Kidney (tissue), 14 donors: ENCODE results near the gene SLIT1. TPM values are rescaled to one million over a fixed set of nuclear protein-coding genes. Genes with fewer than 3 reads are reported as not detected.

Source experiments
- DNase-seq, 5 donors: peaks; one replicate each; pipeline ENCODE4 v3.0.0-alpha.2; 2013 to 2020
- FAIRE-seq: peaks from 2 replicates; lab custom pipeline; 2012; peaks lifted over from hg19 to GRCh38; lab: Jason Lieb, UNC
- H3K27ac ChIP-seq, 2 donors: one replicate each; pipeline ENCODE4 v1.7.0; 2013; ENCODE audit warnings: low read depth in 2 of 2, low read length in 2 of 2, inconsistent platforms in 1 of 2
- H3K27me3 ChIP-seq: one replicate; pipeline ENCODE4 v1.7.1; 2013; ENCODE audit warnings: low read length, inconsistent platforms; ENCODE audit not compliant: control insufficient read depth, insufficient read depth
- H3K36me3 ChIP-seq, 3 donors: one replicate each; pipeline versions ENCODE4 v1.7.0 to v1.7.1; 2013; ENCODE audit warnings: low read length in 3 of 3, control low read depth in 1 of 3, inconsistent platforms in 1 of 3; ENCODE audit not compliant: insufficient read depth in 3 of 3, control insufficient read depth in 2 of 3
- H3K4me1 ChIP-seq, 3 donors: one replicate each; pipeline versions ENCODE4 v1.7.0 to v1.7.1; 2013; ENCODE audit warnings: low read length in 3 of 3, inconsistent platforms in 1 of 3, low read depth in 1 of 3; ENCODE audit not compliant: control insufficient read depth in 2 of 3, insufficient read depth in 2 of 3
- H3K4me3 ChIP-seq, 3 donors: one replicate each; pipeline versions ENCODE4 v1.7.0 to v1.8.1; 2013; ENCODE audit warnings: low read length in 3 of 3, control low read depth in 1 of 3, inconsistent platforms in 1 of 3
- H3K9ac ChIP-seq, 3 donors: one replicate each; pipeline versions ENCODE4 v1.7.0 to v1.7.1; 2013; ENCODE audit warnings: low read length in 3 of 3, control low read depth in 1 of 3, inconsistent platforms in 1 of 3
- H3K9me3 ChIP-seq, 3 donors: one replicate each; pipeline versions ENCODE4 v1.7.0 to v1.7.1; 2013; ENCODE audit warnings: low read length in 3 of 3, control low read depth in 1 of 3, inconsistent platforms in 1 of 3; ENCODE audit not compliant: control insufficient read depth in 2 of 3, insufficient read depth in 1 of 3
- CTCF ChIP-seq: IDR thresholded peaks from 3 replicates; pipeline ENCODE4 v1.5.1; 2012; ENCODE audit warnings: mild to moderate bottlenecking, moderate library complexity, borderline replicate concordance; ENCODE audit not compliant: insufficient read depth; ENCODE audit errors: extremely low read depth
- intact Hi-C: fragments of 100-400 bp; cut with DNase I; formaldehyde crosslinking; loops from one replicate; pipeline ENCODE4 v1.11.1; 2022
- polyA plus RNA-seq: library from polyadenylated mRNA; stranded (reverse); fragments of 350-450 nt; fragmentation: Illumina TruSeq; extraction: RNeasy Lipid Tissue Mini Kit (QIAGEN cat#74804); gene quantifications from one replicate; pipeline ENCODE4 v1.2.3, GENCODE V29; 2014; ENCODE audit warnings: low read depth, low replicate concordance; ENCODE audit not compliant: insufficient read depth
- total RNA-seq: library from RNA; stranded (reverse); fragmentation: NEBNext Ultra II Directional; extraction: Animal tissue kit (Norgen Biotek cat#: 25700); gene quantifications from one replicate; pipeline ENCODE4 v1.2.1, GENCODE V29; 2021
- donor health status: control.
- donor health status: control.
- donor health status: control.
- donor health status: control.
- donor health status: control.
- donor health status: DM: yes; HTN: yes; CAD: no.
- donor health status: Normal renal cell carcinoma (clear cell type).

Gene SLIT1
- total and polyA plus RNA-seq, 2 donors from 2014 or later, result 0.06 to 0.35 TPM

- DNase-seq, result no peak
- FAIRE-seq, result no peak
- intact Hi-C loops, result loop anchor here (10.0 kb wide), 1 partner anchor 133 kb away; no protein-coding TSS in a partner anchor
Measured at GRCh38 chr10:97207756-97208346, 22.1 kb upstream of the SLIT1 start.

GRCh38 chr10:97207131-97207530 lies 21.4 kb upstream of the SLIT1 start:
- Histone ChIP-seq H3K9ac (no peak overlapping the region), H3K9me3 (no peaks in the 10 kb centered on the region), H3K4me1 (no peaks in the 10 kb centered on the region), H3K4me3 (no peak overlapping the region), H3K27me3 (no peaks in the 10 kb centered on the region), H3K27ac (no peak overlapping the region), H3K36me3 (no peaks in the 10 kb centered on the region)
- FAIRE-seq (no peak), DNase-seq (no peak)
- intact Hi-C loops, result loop anchor here (10.0 kb wide), 1 partner anchor 132 kb away; no protein-coding TSS in a partner anchor
- no peak for TF ChIP-seq CTCF

More at GRCh38 chr10:97207756-97208346, 22.1 kb upstream of the SLIT1 start:
- Histone ChIP-seq H3K9me3 (no peaks in the 10 kb centered on the region), H3K4me1 (no peaks in the 10 kb centered on the region), H3K27ac (no peak overlapping the region), H3K36me3 (no peaks in the 10 kb centered on the region), H3K27me3 (no peaks in the 10 kb centered on the region), H3K4me3 (no peak overlapping the region), H3K9ac (no peak overlapping the region)
- no peak for TF ChIP-seq CTCF

- Histone ChIP-seq H3K4me1 (no peaks in the 10 kb centered on the region), H3K9ac (no peak overlapping the region), H3K27me3 (no peaks in the 10 kb centered on the region), H3K9me3 (no peaks in the 10 kb centered on the region), H3K27ac (no peak overlapping the region), H3K36me3 (no peaks in the 10 kb centered on the region), H3K4me3 (no peak overlapping the region)
- no peak for TF ChIP-seq CTCF
- no peak for DNase-seq
- intact Hi-C loops, result loop anchor here (10.0 kb wide), 1 partner anchor 130 kb away; no protein-coding TSS in a partner anchor
- no peak for FAIRE-seq
Measured at GRCh38 chr10:97204826-97205679, 19.3 kb upstream of the SLIT1 start.
